GM11168 (cell line): ENCODE results near the gene GRM7.
"Not testable (repeated sequence)": the region's sequence is repeated elsewhere in the genome, so short reads cannot be mapped to it uniquely, and the experiment has no call there.

Experiments
- in situ Hi-C: fragments of 300-500 bp; cut with MboI; formaldehyde crosslinking; loops from one replicate; pipeline ENCODE4 v1.12.0; 2022; ENCODE audit warnings: low sequenced_read_pairs; ENCODE audit not compliant: unreplicated experiment

Gene GRM7

GRCh38 chr3:6860954-6861624, at the start of gene GRM7:
Gene GRM7 (plus strand): TSS chr3:6861115.
- in situ Hi-C loops: no loop called here

GRCh38 chr3:6821411-6821810, 39.5 kb upstream of the GRM7 start:
- in situ Hi-C loops: loop anchor here (25.0 kb wide), 1 partner anchor 1509 kb away; no protein-coding TSS in a partner anchor

GRCh38 chr3:6825524-6825923, 35.4 kb upstream of the GRM7 start:
- in situ Hi-C loops: no loop called here

GRCh38 chr3:6827453-6827852, 33.5 kb upstream of the GRM7 start:
- in situ Hi-C loops: no loop called here

- in situ Hi-C loops: no loop called here
Observed at GRCh38 chr3:6844723-6845122, 16.2 kb upstream of the GRM7 start.

GRCh38 chr3:6854184-6854583, 6.7 kb upstream of the GRM7 start:
- in situ Hi-C loops: no loop called here

GRCh38 chr3:6857510-6857909, 3.4 kb upstream of the GRM7 start:
- in situ Hi-C loops: no loop called here

- in situ Hi-C loops: no loop called here
Observed at GRCh38 chr3:6860149-6860953, 564 bp upstream of the GRM7 start.

- in situ Hi-C loops: no loop called here
Observed at GRCh38 chr3:6861625-6862000, 698 bp downstream of the GRM7 start.

GRCh38 chr3:6862041-6862879, 1.3 kb downstream of the GRM7 start:
- in situ Hi-C loops: no loop called here

- in situ Hi-C loops: no loop called here
Observed at GRCh38 chr3:6862880-6863195, 1.9 kb downstream of the GRM7 start.

- in situ Hi-C loops: no loop called here
Observed at GRCh38 chr3:6867269-6867668, 6.4 kb downstream of the GRM7 start.

GRCh38 chr3:6878731-6879130, 17.8 kb downstream of the GRM7 start:
- in situ Hi-C loops: no loop called here

- in situ Hi-C loops: no loop called here
Observed at GRCh38 chr3:6912240-6912639, 51.3 kb downstream of the GRM7 start.

GRCh38 chr3:6915898-6916297, 55.0 kb downstream of the GRM7 start:
- in situ Hi-C loops: no loop called here

GRCh38 chr3:6921066-6921465, 60.2 kb downstream of the GRM7 start:
- in situ Hi-C loops: no loop called here

GRCh38 chr3:6921876-6922275, 61.0 kb downstream of the GRM7 start:
- in situ Hi-C loops: no loop called here

GRCh38 chr3:6928064-6928463, 67.1 kb downstream of the GRM7 start:
- in situ Hi-C loops: no loop called here

GRCh38 chr3:6929918-6930317, 69.0 kb downstream of the GRM7 start:
- in situ Hi-C loops: no loop called here

GRCh38 chr3:6935418-6935817, 74.5 kb downstream of the GRM7 start:
- in situ Hi-C loops: not testable (repeated sequence)

- in situ Hi-C loops: no loop called here
Observed at GRCh38 chr3:6935970-6936369, 75.1 kb downstream of the GRM7 start.
